HepG2 (cell line): ENCODE measurements around the gene TOM1L2. TPM values are rescaled to one million over a fixed set of nuclear protein-coding genes. Genes with fewer than 3 reads are reported as not detected.

Experiments used
- AHDC1 ChIP-seq: sonication (generic); formaldehyde crosslinking; IDR thresholded peaks from 2 replicates; pipeline ENCODE4 v1.5.1; 2020; ENCODE audit warnings: mild to moderate bottlenecking, missing genetic modification reagents, borderline replicate concordance
- ARID2 ChIP-seq: sonication (generic); formaldehyde crosslinking; IDR thresholded peaks from 2 replicates; pipeline ENCODE4 v1.8.1; 2022; ENCODE audit warnings: mild to moderate bottlenecking, missing genetic modification reagents, borderline replicate concordance
- FOXM1 ChIP-seq: sonication (generic); formaldehyde crosslinking; IDR thresholded peaks from 2 replicates; pipeline ENCODE4 v1.5.0; 2020; ENCODE audit warnings: missing genetic modification reagents
- MLXIP ChIP-seq: sonication (generic); formaldehyde crosslinking; IDR thresholded peaks from 2 replicates; pipeline ENCODE4 v1.9.0; 2021; ENCODE audit warnings: missing genetic modification reagents, borderline replicate concordance
- PLRG1 ChIP-seq: fragments of 450-650 bp; conservative IDR thresholded peaks from 2 replicates; pipeline ENCODE4 v1.6.1; 2016
- PREB ChIP-seq: sonication (generic); formaldehyde crosslinking; IDR thresholded peaks from 2 replicates; pipeline ENCODE4 v1.4.0; 2020; ENCODE audit warnings: missing genetic modification reagents
- SRSF4 ChIP-seq: fragments of 200-400 bp; formaldehyde crosslinking; IDR thresholded peaks from one replicate; pipeline ENCODE4 v1.6.1; 2018; ENCODE audit warnings: mild to moderate bottlenecking, low read depth, low read length, moderate library complexity; ENCODE audit not compliant: poor library complexity, severe bottlenecking
- TRAFD1 ChIP-seq: sonication (generic); formaldehyde crosslinking; IDR thresholded peaks from 2 replicates; pipeline ENCODE4 v1.5.1; 2020; ENCODE audit warnings: missing genetic modification reagents, mild to moderate bottlenecking, borderline replicate concordance
- ZBTB49 ChIP-seq: sonication (generic); formaldehyde crosslinking; IDR thresholded peaks from 2 replicates; pipeline ENCODE4 v1.4.0; 2020; ENCODE audit warnings: missing genetic modification reagents, borderline replicate concordance
- ZNF292 ChIP-seq: sonication (generic); formaldehyde crosslinking; IDR thresholded peaks from 2 replicates; pipeline ENCODE4 v1.8.1; 2022; ENCODE audit warnings: mild to moderate bottlenecking, low read depth, missing genetic modification reagents, borderline replicate concordance
- ZNF75D ChIP-seq: sonication (generic); formaldehyde crosslinking; IDR thresholded peaks from 2 replicates; pipeline ENCODE4 v1.8.1; 2023; ENCODE audit warnings: missing genetic modification reagents, mild to moderate bottlenecking, borderline replicate concordance
- ZNF781 ChIP-seq: sonication (generic); formaldehyde crosslinking; IDR thresholded peaks from 2 replicates; pipeline ENCODE4 v1.5.1; 2020; ENCODE audit warnings: borderline replicate concordance, mild to moderate bottlenecking, missing genetic modification reagents; ENCODE audit errors: not compliant biosample characterization
- ZSCAN20 ChIP-seq: sonication (generic); formaldehyde crosslinking; IDR thresholded peaks from 2 replicates; pipeline ENCODE4 v1.4.0; 2020; ENCODE audit warnings: missing genetic modification reagents, mild to moderate bottlenecking, borderline replicate concordance
- polyA plus RNA-seq, 8 experiments: library from polyadenylated mRNA; depleted of rRNA in 3 of 8; stranded (reverse) in 7 of 8; unstranded in 1 of 8; fragments of >200 nt; fragmentation: Illumina TruSeq in 4 of 8; extraction: Trizol in 4 of 8; gene quantifications; 2 replicates each; pipeline versions ENCODE4 v1.2.1 to v1.2.3, GENCODE V29; 2011 to 2016; ENCODE audit warnings: low read depth in 4 of 8, missing spikeins in 1 of 8, mixed read lengths in 1 of 8; ENCODE audit not compliant: insufficient read depth in 1 of 8
- total RNA-seq, 5 experiments: library from RNA; depleted of rRNA; stranded (reverse); fragments of >200 nt; fragmentation: Illumina TruSeq; extraction: Trizol; gene quantifications; 2 replicates each; pipeline ENCODE4 v1.2.3, GENCODE V29; 2016; ENCODE audit warnings: low read depth in 1 of 5

The TOM1L2 gene
- total and polyA plus RNA-seq, 2 of the 13 experiments (the other 11 are each of a cell fraction or from before 2014, with no cell fraction given): 4.7 to 7.4 TPM

- no peak for TF ChIP-seq PLRG1
- no peak for TF ChIP-seq MLXIP (CRISPR knock-in tag)
- no peak for TF ChIP-seq ZBTB49 (CRISPR knock-in tag)
- TF ChIP-seq ZNF75D (CRISPR knock-in tag): no peak
- TF ChIP-seq ZNF781 (CRISPR knock-in tag): no peak
- no peak for TF ChIP-seq ARID2 (CRISPR knock-in tag)
- no peak for TF ChIP-seq TRAFD1 (CRISPR knock-in tag)
- TF ChIP-seq AHDC1 (CRISPR knock-in tag): no peak
- TF ChIP-seq ZSCAN20 (CRISPR knock-in tag): no peak
- no peak for TF ChIP-seq FOXM1 (CRISPR knock-in tag)
- no peak for TF ChIP-seq ZNF292 (CRISPR knock-in tag)
- no peak for TF ChIP-seq PREB
- TF ChIP-seq SRSF4: no peak
Observed at GRCh38 chr17:17859909-17860765, 112.1 kb downstream of the TOM1L2 start (continued).
